Activated effector memory CD4-positive, alpha-beta T cell treated with Interleukin-2 at 50 U/mL for 16 hours (primary cell): ENCODE results near the gene RAB28.

Source experiments
- DNase-seq: peaks from one replicate; pipeline ENCODE4 v3.0.0-alpha.2; 2020

RAB28 gene

GRCh38 chr4:13504374-13504773 lies 20.2 kb upstream of the RAB28 start:
- DNase-seq: no peak

- DNase-seq: no peak
Measured at GRCh38 chr4:13498469-13498868, 14.3 kb upstream of the RAB28 start.

GRCh38 chr4:13496605-13497004 lies 12.5 kb upstream of the RAB28 start:
- no peak for DNase-seq

GRCh38 chr4:13495753-13496152 lies 11.6 kb upstream of the RAB28 start:
- DNase-seq: no peak

- DNase-seq: no peak
Measured at GRCh38 chr4:13493793-13494192, 9.7 kb upstream of the RAB28 start.

GRCh38 chr4:13492747-13493146 lies 8.6 kb upstream of the RAB28 start:
- DNase-seq: no peak

- DNase-seq: no peak
Measured at GRCh38 chr4:13484749-13485221, 645 bp upstream of the RAB28 start.

GRCh38 chr4:13483768-13484121 lies 395 bp downstream of the RAB28 start:
- DNase-seq: peak; percentile 4

- no peak for DNase-seq
Measured at GRCh38 chr4:13483136-13483767, 888 bp downstream of the RAB28 start.

GRCh38 chr4:13481569-13481968 lies 2.6 kb downstream of the RAB28 start:
- no peak for DNase-seq

- no peak for DNase-seq
Measured at GRCh38 chr4:13478707-13479106, 5.4 kb downstream of the RAB28 start.

GRCh38 chr4:13478131-13478530 lies 6.0 kb downstream of the RAB28 start:
- no peak for DNase-seq

GRCh38 chr4:13476915-13477314 lies 7.2 kb downstream of the RAB28 start:
- no peak for DNase-seq

- no peak for DNase-seq
Measured at GRCh38 chr4:13476152-13476551, 8.0 kb downstream of the RAB28 start.

- DNase-seq: no peak
Measured at GRCh38 chr4:13471400-13471799, 12.7 kb downstream of the RAB28 start.

- DNase-seq: no peak
Measured at GRCh38 chr4:13470379-13470778, 13.8 kb downstream of the RAB28 start.

- DNase-seq: no peak
Measured at GRCh38 chr4:13464973-13465372, 19.2 kb downstream of the RAB28 start.

- no peak for DNase-seq
Measured at GRCh38 chr4:13464543-13464942, 19.6 kb downstream of the RAB28 start.

GRCh38 chr4:13461191-13461905 lies 22.8 kb downstream of the RAB28 start:
- no peak for DNase-seq

- no peak for DNase-seq
Measured at GRCh38 chr4:13455411-13455810, 28.7 kb downstream of the RAB28 start.

GRCh38 chr4:13454786-13455185 lies 29.4 kb downstream of the RAB28 start:
- no peak for DNase-seq

GRCh38 chr4:13452927-13453579 lies 31.1 kb downstream of the RAB28 start:
- no peak for DNase-seq

- DNase-seq: no peak
Measured at GRCh38 chr4:13449590-13449989, 34.5 kb downstream of the RAB28 start.
